H1 (cell line): Measurements from ENCODE around the gene CGA. TPM values are rescaled to one million over a fixed set of nuclear protein-coding genes. Genes with fewer than 3 reads are reported as not detected.

Source experiments
- BRCA1 ChIP-seq: IDR thresholded peaks from 2 replicates; pipeline ENCODE4 v1.6.1; 2012; ENCODE audit warnings: low read depth, low read length, improper control_type of control experiment
- NRF1 ChIP-seq: IDR thresholded peaks from 2 replicates; pipeline ENCODE4 v1.6.1; 2011; ENCODE audit warnings: mild to moderate bottlenecking, low read depth, low read length, improper control_type of control experiment
- polyA plus RNA-seq, 7 experiments: library from polyadenylated mRNA; depleted of rRNA in 3 of 7; stranded (reverse) in 5 of 7; unstranded in 2 of 7; fragments of >200 nt in 5 of 7; fragments of 200-250 nt in 2 of 7; gene quantifications; 1 replicate in 5 of 7; 2 replicates in 1 of 7; 4 replicates in 1 of 7; pipeline versions ENCODE4 v1.2.1 to v1.2.3, GENCODE V29; 2011 to 2013; ENCODE audit warnings: missing spikeins in 2 of 7, mixed read lengths in 2 of 7
- total RNA-seq: library from RNA; stranded (reverse); fragmentation: NEBNext Ultra II Directional; extraction: Animal tissue kit (Norgen Biotek cat#: 25700); gene quantifications from 2 replicates; pipeline ENCODE4 v1.2.1, GENCODE V29; 2021

CGA gene
- total and polyA plus RNA-seq, 2 of the 8 experiments (the other 6 are each of a cell fraction or from before 2014, with no cell fraction given) = not detected

DNA sequence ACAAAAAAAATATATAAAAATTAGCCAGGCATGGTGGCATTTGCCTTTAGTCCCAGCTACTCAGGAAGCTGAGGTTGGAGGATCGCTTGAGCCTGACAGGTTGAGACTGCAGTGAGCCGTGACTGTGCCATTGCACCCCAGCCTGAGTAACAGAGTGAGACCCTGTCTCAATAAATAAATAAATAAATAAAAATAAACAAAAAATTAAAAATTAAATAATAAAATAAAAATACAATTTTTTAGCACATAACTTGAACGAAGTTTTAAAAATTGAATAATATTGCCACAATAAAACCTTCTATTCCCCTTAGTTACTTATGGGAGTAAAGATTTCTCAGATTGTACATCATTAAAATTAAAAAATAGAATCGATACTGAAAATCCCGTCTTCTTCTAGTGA is 29.2 kb upstream of the CGA start (continued):
- TF ChIP-seq BRCA1 = no peak
- no peak for TF ChIP-seq NRF1
